ENCODE data around the gene EYA2.

- TF ChIP-seq POLR2A (IDR thresholded peaks at IDR 0.05; ENCODE audit: low read depth, low read length) (no peak), POLR2AphosphoS5 (IDR thresholded peaks at IDR 0.05; ENCODE audit: low read depth, low read length) (no peak)
Observed at GRCh38 chr20:46930640-46931339, 36.1 kb downstream of the EYA2 start.
